Cardiac muscle cell (in vitro differentiated cells and primary cell): Measurements from ENCODE around the gene MANSC1. TPM values are rescaled to one million over a fixed set of nuclear protein-coding genes. Genes with fewer than 3 reads are reported as not detected.

Source experiments
- DNase-seq, 2 donors: peaks; one replicate each; pipeline versions ENCODE4 v3.0.0 to v3.0.0-alpha.2; 2010 to 2017; ENCODE audit warnings: low read depth in 1 of 2, low spot score in 1 of 2
- H3K27ac ChIP-seq: fragments of 200-600 bp; sonication (generic); 2 replicates; pipeline ENCODE4 v1.5.1; 2016
- H3K27me3 ChIP-seq: fragments of 200-600 bp; sonication (generic); 2 replicates; pipeline ENCODE4 v1.6.0; 2016; ENCODE audit warnings: control low read depth
- H3K36me3 ChIP-seq: fragments of 200-600 bp; sonication (generic); 2 replicates; pipeline ENCODE4 v1.5.1; 2016; ENCODE audit warnings: control low read depth
- H3K4me1 ChIP-seq: fragments of 200-600 bp; sonication (generic); 2 replicates; pipeline ENCODE4 v1.8.1; 2017; ENCODE audit warnings: low read depth, mild to moderate bottlenecking, mixed run types
- H3K4me3 ChIP-seq: fragments of 200-600 bp; sonication (generic); 2 replicates; pipeline ENCODE4 v1.5.1; 2016; ENCODE audit warnings: mild to moderate bottlenecking
- H3K9me3 ChIP-seq: fragments of 200-600 bp; sonication (generic); 2 replicates; pipeline ENCODE4 v1.5.1; 2017; ENCODE audit warnings: low read depth, mild to moderate bottlenecking, control low read depth
- CTCF ChIP-seq: IDR thresholded peaks from 2 replicates; pipeline ENCODE4 v1.5.1; 2012; ENCODE audit warnings: low read depth, mild to moderate bottlenecking, low read length
- polyA plus RNA-seq: library from polyadenylated mRNA; unstranded; fragments of >200 nt; fragmentation: Nextera tagmentation; extraction: Ambion mirVana; gene quantifications from 2 replicates; pipeline ENCODE4 v1.2.1, GENCODE V29; 2016
- total RNA-seq: library from RNA; depleted of rRNA; stranded (reverse); fragments of >200 nt; gene quantifications from 2 replicates; pipeline ENCODE4 v1.2.3, GENCODE V29; 2016

Gene MANSC1
- total and polyA plus RNA-seq, 2 experiments from 2014 or later: 2.6 to 7.3 TPM

- no peaks in the 10 kb centered on the region for H3K27me3 ChIP-seq
- H3K27ac ChIP-seq: no peak overlapping the region
- no peak for DNase-seq
- TF ChIP-seq CTCF: no peak
- peaks cover 8% of the 10 kb centered on the region for H3K4me1 ChIP-seq
- H3K9me3 ChIP-seq: no peaks in the 10 kb centered on the region
- no peaks in the 10 kb centered on the region for H3K36me3 ChIP-seq
- H3K4me3 ChIP-seq: no peak overlapping the region
These were observed 8.5 kb upstream of the MANSC1 start for GRCh38 chr12:12358528-12358927.

GRCh38 chr12:12357719-12358461 is 7.8 kb upstream of the MANSC1 start:
- Histone ChIP-seq H3K9me3 (no peaks in the 10 kb centered on the region), H3K4me1 (peaks cover 8% of the 10 kb centered on the region)
- DNase-seq: no peak

GRCh38 chr12:12356896-12357718 is 7.1 kb upstream of the MANSC1 start, which contains the start of gene BORCS5:
Gene BORCS5, plus strand, starts transcription at chr12:12357078. Its CDS starts 374 bp downstream, at chr12:12357452.
- H3K4me1 ChIP-seq: peaks cover 8% of the 10 kb centered on the region
- H3K27ac ChIP-seq: peak within 1 kb of the TSS; percentile 83
- peak within 1 kb of the TSS; percentile 73 for H3K4me3 ChIP-seq
- DNase-seq: peak; percentile 94 to 96
- H3K27me3 ChIP-seq: no peaks in the 10 kb centered on the region
- peak; percentile 35 for TF ChIP-seq CTCF
- H3K9me3 ChIP-seq: no peaks in the 10 kb centered on the region
- H3K36me3 ChIP-seq: no peaks in the 10 kb centered on the region

More at GRCh38 chr12:12357719-12358461, 7.8 kb upstream of the MANSC1 start:
- Histone ChIP-seq H3K4me3 (peak overlapping the region; percentile 73), H3K27ac (peak overlapping the region; percentile 83), H3K27me3 (no peaks in the 10 kb centered on the region), H3K36me3 (no peaks in the 10 kb centered on the region)
- TF ChIP-seq CTCF: no peak

GRCh38 chr12:12356467-12356895 is 6.4 kb upstream of the MANSC1 start:
- H3K36me3 ChIP-seq: no peaks in the 10 kb centered on the region
- H3K4me1 ChIP-seq: peaks cover 8% of the 10 kb centered on the region
- no peaks in the 10 kb centered on the region for H3K9me3 ChIP-seq
- no peak overlapping the region for H3K27ac ChIP-seq
- no peak for DNase-seq
- H3K27me3 ChIP-seq: no peaks in the 10 kb centered on the region
- no peak for TF ChIP-seq CTCF
- peak overlapping the region; percentile 73 for H3K4me3 ChIP-seq

DNA sequence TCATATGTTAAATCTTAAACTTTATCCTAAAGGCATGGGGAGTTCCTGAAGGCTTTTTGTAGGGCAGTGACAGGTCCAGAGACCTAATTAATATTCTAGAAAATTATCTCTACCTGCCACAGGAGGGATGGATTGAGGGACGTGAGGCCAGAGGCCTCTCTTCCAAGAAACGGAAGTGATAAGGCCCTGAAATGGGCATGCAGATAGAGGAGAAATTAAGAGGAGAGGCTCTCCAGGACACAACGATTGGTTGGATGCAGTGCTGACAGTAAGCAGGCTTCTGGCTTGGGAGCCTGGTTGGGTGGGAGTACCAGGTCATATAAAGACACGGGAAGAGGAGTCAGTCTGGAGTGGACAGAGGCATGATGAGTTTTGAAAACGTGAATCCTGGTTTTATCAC is 3.8 kb upstream of the MANSC1 start:
- Histone ChIP-seq H3K9me3 (no peaks in the 10 kb centered on the region), H3K27me3 (peaks cover 9% of the 10 kb centered on the region), H3K27ac (no peak overlapping the region), H3K4me3 (no peak overlapping the region), H3K36me3 (no peaks in the 10 kb centered on the region), H3K4me1 (peaks cover 8% of the 10 kb centered on the region)
- no peak for TF ChIP-seq CTCF
- no peak for DNase-seq
